IMR-90 (cell line): ENCODE data around the gene ABI3BP. TPM values are rescaled to one million over a fixed set of nuclear protein-coding genes. Genes with fewer than 3 reads are reported as not detected.

Experiments
- ATAC-seq: fragments of 200-7000 bp; cut with Tn5 transposase; 2 replicates; pipeline ENCODE4 v1.9.1; 2020; ENCODE audit warnings: low read depth, mild to moderate bottlenecking, moderate library complexity
- BruUV-seq: library from RNA; stranded (reverse); fragments of 400-500 nt; replicated peaks from 2 replicates; lab custom pipeline; 2021; lab: Mats Ljungman, UMichigan
- CTCF ChIA-PET: fragments of 300-600 bp; formaldehyde crosslinking; extraction: SDS; loops from one replicate; lab custom pipeline; 2021; ENCODE audit warnings: antibody characterized with exemption; lab: Yijun Ruan, JAX
- POLR2A ChIA-PET: fragments of 300-600 bp; sonication (Branson Sonifier 250); formaldehyde crosslinking; loops from one replicate; lab custom pipeline; 2022; ENCODE audit warnings: antibody characterized with exemption; ENCODE audit not compliant: unreplicated experiment; lab: Charles Lee
- DNase-seq: peaks from one replicate; pipeline ENCODE4 v3.0.0; 2013
- H2AFZ ChIP-seq: replicated peaks from 2 replicates; pipeline ENCODE3; 2013; ENCODE audit warnings: low read length, mild to moderate bottlenecking; ENCODE audit not compliant: poor library complexity
- H2AK5ac ChIP-seq: 2 replicates; pipeline ENCODE4 v1.6.1; 2013; ENCODE audit warnings: low read depth, low read length, inconsistent platforms
- H2AK9ac ChIP-seq: replicated peaks from 2 replicates; pipeline ENCODE3; 2013; ENCODE audit warnings: mild to moderate bottlenecking, low read depth, low read length, moderate library complexity; ENCODE audit not compliant: poor library complexity
- H2BK120ac ChIP-seq: 2 replicates; pipeline ENCODE4 v1.6.1; 2013; ENCODE audit warnings: low read depth, low read length, inconsistent platforms
- H2BK15ac ChIP-seq: 3 replicates; pipeline ENCODE4 v1.6.1; 2013; ENCODE audit warnings: low read depth, low read length, inconsistent platforms
- H2BK20ac ChIP-seq: 2 replicates; pipeline ENCODE4 v1.6.1; 2013; ENCODE audit warnings: low read depth, mild to moderate bottlenecking, inconsistent platforms, low read length, moderate library complexity
- H2BK5ac ChIP-seq: 2 replicates; pipeline ENCODE4 v1.6.1; 2013; ENCODE audit warnings: mild to moderate bottlenecking, low read depth, low read length, inconsistent platforms; ENCODE audit not compliant: poor library complexity, severe bottlenecking
- H3K14ac ChIP-seq: replicated peaks from 2 replicates; pipeline ENCODE4 v1.6.1; 2013; ENCODE audit warnings: low read depth, low read length, inconsistent platforms
- H3K18ac ChIP-seq: 2 replicates; pipeline ENCODE4 v1.6.1; 2013; ENCODE audit warnings: low read depth, low read length, control low read depth
- H3K23ac ChIP-seq: 2 replicates; pipeline ENCODE4 v1.6.1; 2013; ENCODE audit warnings: low read depth, low read length, inconsistent platforms
- H3K27ac ChIP-seq: 2 replicates; pipeline ENCODE4 v1.5.1; 2013; ENCODE audit warnings: mild to moderate bottlenecking, control low read depth, low read length; ENCODE audit not compliant: insufficient read depth
- H3K27me3 ChIP-seq: 2 replicates; pipeline ENCODE4 v1.6.1; 2013; ENCODE audit warnings: low read length; ENCODE audit not compliant: control insufficient read depth, insufficient read depth
- H3K36me3 ChIP-seq: 2 replicates; pipeline ENCODE4 v1.6.1; 2013; ENCODE audit warnings: low read length, mixed read lengths; ENCODE audit not compliant: control insufficient read depth, insufficient read depth
- H3K4ac ChIP-seq: 2 replicates; pipeline ENCODE4 v1.6.1; 2013; ENCODE audit warnings: low read depth, low read length, inconsistent platforms
- H3K4me1 ChIP-seq: 2 replicates; pipeline ENCODE4 v1.6.1; 2013; ENCODE audit warnings: low read length, mixed read lengths; ENCODE audit not compliant: control insufficient read depth, insufficient read depth
- H3K4me2 ChIP-seq: 2 replicates; pipeline ENCODE4 v1.6.1; 2013; ENCODE audit warnings: low read depth, mild to moderate bottlenecking, control low read depth, low read length, moderate library complexity
- H3K4me3 ChIP-seq: 2 replicates; pipeline ENCODE4 v1.5.1; 2013; ENCODE audit warnings: low read depth, mild to moderate bottlenecking, control low read depth, low read length, moderate library complexity; ENCODE audit not compliant: insufficient read depth
- H3K56ac ChIP-seq: 2 replicates; pipeline ENCODE4 v1.6.1; 2013; ENCODE audit warnings: low read length, inconsistent platforms; ENCODE audit not compliant: insufficient read depth; ENCODE audit errors: extremely low read depth
- H3K79me1 ChIP-seq, 2 experiments: 2 replicates each; pipeline ENCODE4 v1.6.1; 2013; ENCODE audit warnings: low read length in 2 of 2, inconsistent platforms in 1 of 2, low read depth in 1 of 2
- H3K9ac ChIP-seq: 2 replicates; pipeline ENCODE4 v1.6.1; 2013; ENCODE audit warnings: low read depth, low read length, control low read depth
- H3K9me1 ChIP-seq: 2 replicates; pipeline ENCODE4 v1.6.1; 2013; ENCODE audit warnings: low read length, inconsistent platforms; ENCODE audit not compliant: insufficient read depth
- H3K9me3 ChIP-seq: 2 replicates; pipeline ENCODE4 v1.6.1; 2013; ENCODE audit warnings: low read length; ENCODE audit not compliant: control insufficient read depth, insufficient read depth
- H4K20me1 ChIP-seq: 2 replicates; pipeline ENCODE4 v1.6.1; 2013; ENCODE audit warnings: low read length, inconsistent platforms; ENCODE audit not compliant: insufficient read depth
- H4K5ac ChIP-seq: 2 replicates; pipeline ENCODE4 v1.6.1; 2013; ENCODE audit warnings: mild to moderate bottlenecking, low read depth, low read length, control low read depth
- H4K8ac ChIP-seq, 2 experiments: 2 replicates each; pipeline ENCODE4 v1.6.1; 2013; ENCODE audit warnings: low read depth in 2 of 2, low read length in 2 of 2, control low read depth in 1 of 2, inconsistent platforms in 1 of 2
- H4K91ac ChIP-seq: 2 replicates; pipeline ENCODE4 v1.6.1; 2013; ENCODE audit warnings: low read depth, low read length, inconsistent platforms; ENCODE audit not compliant: insufficient read depth
- BHLHE40 ChIP-seq: fragments of 150-350 bp; IDR thresholded peaks from 2 replicates; pipeline ENCODE4 v1.6.1; 2016; ENCODE audit warnings: mild to moderate bottlenecking, low read depth, low read length
- CEBPB ChIP-seq: IDR thresholded peaks from 2 replicates; pipeline ENCODE4 v1.6.1; 2012; ENCODE audit warnings: low read depth, low read length, improper control_type of control experiment
- CHD1 ChIP-seq: IDR thresholded peaks from 2 replicates; pipeline ENCODE4 v1.6.1; 2012; ENCODE audit warnings: low read depth, low read length, improper control_type of control experiment
- FOS ChIP-seq: fragments of 150-350 bp; IDR thresholded peaks from 2 replicates; pipeline ENCODE4 v1.6.1; 2016; ENCODE audit warnings: low read depth, low read length
- MAFK ChIP-seq: IDR thresholded peaks from 2 replicates; pipeline ENCODE4 v1.6.1; 2012; ENCODE audit warnings: low read depth, low read length, improper control_type of control experiment
- MAZ ChIP-seq: IDR thresholded peaks from 2 replicates; pipeline ENCODE4 v1.6.1; 2012; ENCODE audit warnings: low read depth, mild to moderate bottlenecking, low read length, improper control_type of control experiment, moderate library complexity, borderline replicate concordance
- MXI1 ChIP-seq: IDR thresholded peaks from 2 replicates; pipeline ENCODE4 v1.6.1; 2012; ENCODE audit warnings: low read depth, mild to moderate bottlenecking, low read length, moderate library complexity, borderline replicate concordance
- NFE2L2 ChIP-seq: fragments of 150-350 bp; IDR thresholded peaks from 2 replicates; pipeline ENCODE4 v1.6.1; 2016; ENCODE audit warnings: low read depth, mild to moderate bottlenecking, low read length
- POLR2A ChIP-seq: IDR thresholded peaks from 2 replicates; pipeline ENCODE4 v1.6.1; 2012; ENCODE audit warnings: mild to moderate bottlenecking, low read depth, low read length
- RAD21 ChIP-seq: IDR thresholded peaks from 2 replicates; pipeline ENCODE4 v1.6.1; 2012; ENCODE audit warnings: low read length, improper control_type of control experiment
- RCOR1 ChIP-seq: IDR thresholded peaks from 2 replicates; pipeline ENCODE4 v1.6.1; 2012; ENCODE audit warnings: mild to moderate bottlenecking, low read length, improper control_type of control experiment; ENCODE audit not compliant: insufficient replicate concordance
- RFX5 ChIP-seq: IDR thresholded peaks from 2 replicates; pipeline ENCODE4 v1.8.0; 2012; ENCODE audit warnings: low read depth, mild to moderate bottlenecking, low read length, moderate library complexity
- SMC3 ChIP-seq: fragments of 150-350 bp; IDR thresholded peaks from 2 replicates; pipeline ENCODE4 v1.6.1; 2016; ENCODE audit warnings: low read depth, mild to moderate bottlenecking, antibody characterized with exemption, low read length, moderate library complexity
- USF2 ChIP-seq: fragments of 150-350 bp; IDR thresholded peaks from 2 replicates; pipeline ENCODE4 v1.6.1; 2017; ENCODE audit warnings: mild to moderate bottlenecking, antibody characterized with exemption, low read length, low read depth
- dilution Hi-C: fragments of 300-500 bp; cut with HindIII; formaldehyde crosslinking; loops from one replicate; pipeline ENCODE4 v1.14.3; 2018; ENCODE audit warnings: low sequenced_read_pairs; ENCODE audit not compliant: unreplicated experiment
- in situ Hi-C: fragments of 300-500 bp; cut with MboI; formaldehyde crosslinking; loops from 3 replicates; pipeline ENCODE4 v1.14.3; 2019; ENCODE audit warnings: low sequenced_read_pairs, inconsistent platforms, mixed read lengths
- intact Hi-C: fragments of 100-400 bp; cut with micrococcal nuclease; formaldehyde crosslinking; loops from 2 replicates; pipeline ENCODE4 v1.10.0; 2022
- polyA plus RNA-seq, 3 experiments: library from polyadenylated mRNA; depleted of rRNA; stranded (reverse); fragments of >200 nt; gene quantifications; 2 replicates each; pipeline ENCODE4 v1.2.3, GENCODE V29; 2012; ENCODE audit warnings: low replicate concordance in 1 of 3
- total RNA-seq: library from RNA; depleted of rRNA; stranded (reverse); fragments of >200 nt; gene quantifications from 2 replicates; pipeline ENCODE4 v1.2.3, GENCODE V29; 2012
- TF ChIP-seq, protein P1 (sequence below): conservative IDR thresholded peaks from 2 replicates; pipeline ENCODE4 v1.5.1; 2012; ENCODE audit warnings: mild to moderate bottlenecking, low read depth, low read length, improper control_type of control experiment
- TF ChIP-seq, protein P2 (sequence below): fragments of 150-350 bp; IDR thresholded peaks from 2 replicates; pipeline ENCODE4 v1.6.1; 2016; ENCODE audit warnings: low read depth, mild to moderate bottlenecking, low read length, moderate library complexity, borderline replicate concordance

The ABI3BP gene
- total and polyA plus RNA-seq, 2 of the 4 experiments (the other 2 are of a cell fraction): 3.0 to 26.7 TPM

- H3K18ac ChIP-seq: no peak overlapping the region
- H3K36me3 ChIP-seq: peaks cover 20% of the 10 kb centered on the region
- dilution Hi-C loops: no loop called here
- POLR2A ChIA-PET: no interaction called here
- no peak overlapping the region for H3K4me2 ChIP-seq
- CTCF ChIA-PET: interaction anchor here (0.6 to 0.8 kb wide), 3 partner anchors 12 to 653 kb away, joined by 3 to 5 read pairs (median 3); no protein-coding TSS in a partner anchor
- no peak overlapping the region for H3K56ac ChIP-seq
- peaks cover 5% of the 10 kb centered on the region for H3K4me1 ChIP-seq
- H4K5ac ChIP-seq: no peak overlapping the region
- no peak overlapping the region for H4K91ac ChIP-seq
- no peak overlapping the region for H3K4me3 ChIP-seq
- H2AFZ ChIP-seq: no peak overlapping the region
- no peak overlapping the region for H3K23ac ChIP-seq
- peaks cover 6% of the 10 kb centered on the region for H3K9me1 ChIP-seq
- H3K27ac ChIP-seq: no peak overlapping the region
- ATAC-seq: no peak
- no peak overlapping the region for H2AK9ac ChIP-seq
- intact Hi-C loops: loop anchor here (10.0 kb wide), 1 partner anchor 330 kb away; no protein-coding TSS in a partner anchor
- no peak overlapping the region for H2BK120ac ChIP-seq
- H2BK15ac ChIP-seq: no peak overlapping the region
- DNase-seq: no peak
- no peaks in the 10 kb centered on the region for H3K27me3 ChIP-seq
- no peak overlapping the region for H3K14ac ChIP-seq
- no peak overlapping the region for H2BK20ac ChIP-seq
- in situ Hi-C loops: no loop called here
- no TSS peak for BruUV-seq
- no peak overlapping the region for H2BK5ac ChIP-seq
- no peak for TF ChIP-seq CEBPB
- TF ChIP-seq BHLHE40: no peak
- TF ChIP-seq NFE2L2: no peak
- TF ChIP-seq MXI1: no peak
- no peak for TF ChIP-seq RAD21
- no peak for TF ChIP-seq USF2
- no peak for TF ChIP-seq POLR2A
- no peak for TF ChIP-seq RFX5
- no peak for TF ChIP-seq MAFK
- TF ChIP-seq, protein P1, sequence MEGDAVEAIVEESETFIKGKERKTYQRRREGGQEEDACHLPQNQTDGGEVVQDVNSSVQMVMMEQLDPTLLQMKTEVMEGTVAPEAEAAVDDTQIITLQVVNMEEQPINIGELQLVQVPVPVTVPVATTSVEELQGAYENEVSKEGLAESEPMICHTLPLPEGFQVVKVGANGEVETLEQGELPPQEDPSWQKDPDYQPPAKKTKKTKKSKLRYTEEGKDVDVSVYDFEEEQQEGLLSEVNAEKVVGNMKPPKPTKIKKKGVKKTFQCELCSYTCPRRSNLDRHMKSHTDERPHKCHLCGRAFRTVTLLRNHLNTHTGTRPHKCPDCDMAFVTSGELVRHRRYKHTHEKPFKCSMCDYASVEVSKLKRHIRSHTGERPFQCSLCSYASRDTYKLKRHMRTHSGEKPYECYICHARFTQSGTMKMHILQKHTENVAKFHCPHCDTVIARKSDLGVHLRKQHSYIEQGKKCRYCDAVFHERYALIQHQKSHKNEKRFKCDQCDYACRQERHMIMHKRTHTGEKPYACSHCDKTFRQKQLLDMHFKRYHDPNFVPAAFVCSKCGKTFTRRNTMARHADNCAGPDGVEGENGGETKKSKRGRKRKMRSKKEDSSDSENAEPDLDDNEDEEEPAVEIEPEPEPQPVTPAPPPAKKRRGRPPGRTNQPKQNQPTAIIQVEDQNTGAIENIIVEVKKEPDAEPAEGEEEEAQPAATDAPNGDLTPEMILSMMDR: no peak
- no peak for TF ChIP-seq FOS
- TF ChIP-seq CHD1: no peak
- no peak for TF ChIP-seq MAZ
- TF ChIP-seq RCOR1: no peak
- TF ChIP-seq, protein P2, sequence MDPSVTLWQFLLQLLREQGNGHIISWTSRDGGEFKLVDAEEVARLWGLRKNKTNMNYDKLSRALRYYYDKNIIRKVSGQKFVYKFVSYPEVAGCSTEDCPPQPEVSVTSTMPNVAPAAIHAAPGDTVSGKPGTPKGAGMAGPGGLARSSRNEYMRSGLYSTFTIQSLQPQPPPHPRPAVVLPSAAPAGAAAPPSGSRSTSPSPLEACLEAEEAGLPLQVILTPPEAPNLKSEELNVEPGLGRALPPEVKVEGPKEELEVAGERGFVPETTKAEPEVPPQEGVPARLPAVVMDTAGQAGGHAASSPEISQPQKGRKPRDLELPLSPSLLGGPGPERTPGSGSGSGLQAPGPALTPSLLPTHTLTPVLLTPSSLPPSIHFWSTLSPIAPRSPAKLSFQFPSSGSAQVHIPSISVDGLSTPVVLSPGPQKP: no peak
- TF ChIP-seq SMC3: no peak
- no peak overlapping the region for H2AK5ac ChIP-seq
- H3K9ac ChIP-seq: no peak overlapping the region
- H3K9me3 ChIP-seq: no peaks in the 10 kb centered on the region
- no peak overlapping the region for H4K8ac ChIP-seq
- no peak overlapping the region for H3K4ac ChIP-seq
- H4K20me1 ChIP-seq: peaks cover 85% of the 10 kb centered on the region
- H3K79me1 ChIP-seq: peaks cover 3 to 45% of the 10 kb centered on the region in 2 experiments; a peak in 2 of 4 replicates
Observed at GRCh38 chr3:100715176-100715575, 278.0 kb downstream of the ABI3BP start.
